HG02763 (cell line): ENCODE measurements around the gene SPRN.
"Not testable (repeated sequence)": the region's sequence is repeated elsewhere in the genome, so short reads cannot be mapped to it uniquely, and the experiment has no call there.

ENCODE experiments used
- ATAC-seq: cut with Tn5 transposase; IDR thresholded peaks from one replicate; pipeline ENCODE4 v1.9.1; 2021; ENCODE audit warnings: mild to moderate bottlenecking, moderate library complexity; ENCODE audit not compliant: unreplicated experiment

The SPRN gene

DNA sequence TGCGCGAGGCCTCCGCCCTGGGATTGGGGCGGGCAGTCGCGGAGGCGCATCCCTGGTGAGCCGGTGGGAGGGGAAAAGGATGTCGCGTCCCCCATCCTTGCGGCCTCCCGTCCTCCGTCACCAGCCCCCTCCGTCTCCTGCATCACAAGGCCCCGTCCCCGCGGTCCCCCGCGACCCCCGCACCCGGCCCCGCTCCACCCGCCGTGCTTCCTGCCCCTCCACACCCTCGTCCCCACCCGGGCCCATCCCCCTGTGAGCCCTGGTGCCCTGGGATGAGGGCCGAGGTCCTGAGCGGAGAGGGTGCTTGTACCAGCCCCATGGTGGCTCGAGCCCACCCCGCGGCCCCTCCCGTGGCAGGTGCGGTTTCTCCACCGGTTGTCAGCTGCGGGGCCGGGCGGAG is at the start of gene SPRN:
Gene SPRN, minus strand, starts transcription at position 25 of the 400 bp plus-strand sequence. CDS start 944 bp downstream, outside the sequence.
- ATAC-seq, result not testable (repeated sequence)

DNA sequence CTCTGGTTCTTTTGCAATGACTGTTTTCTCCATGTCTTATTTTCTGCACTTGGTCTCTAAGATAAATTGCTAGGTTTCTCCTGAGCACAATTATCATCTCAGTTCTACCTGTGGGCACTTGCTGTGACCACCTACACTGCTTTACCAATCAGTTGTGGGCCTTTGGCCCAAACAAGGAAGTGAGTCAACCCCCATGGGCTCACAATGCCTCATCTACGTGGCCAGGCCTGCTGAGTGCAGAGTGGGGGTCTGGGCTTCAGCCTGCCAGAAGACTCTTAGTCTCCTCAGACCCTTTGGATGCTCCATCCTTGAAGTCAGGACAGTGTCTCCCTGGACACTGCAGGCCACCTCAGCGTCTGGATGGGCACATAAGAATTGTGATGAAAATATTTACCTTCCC is 49.6 kb upstream of the SPRN start:
- ATAC-seq, result no peak

GRCh38 chr10:133473270-133473669 is 48.8 kb upstream of the SPRN start:
- no peak for ATAC-seq

GRCh38 chr10:133471300-133472109 is 47.1 kb upstream of the SPRN start:
- ATAC-seq, result no peak

DNA sequence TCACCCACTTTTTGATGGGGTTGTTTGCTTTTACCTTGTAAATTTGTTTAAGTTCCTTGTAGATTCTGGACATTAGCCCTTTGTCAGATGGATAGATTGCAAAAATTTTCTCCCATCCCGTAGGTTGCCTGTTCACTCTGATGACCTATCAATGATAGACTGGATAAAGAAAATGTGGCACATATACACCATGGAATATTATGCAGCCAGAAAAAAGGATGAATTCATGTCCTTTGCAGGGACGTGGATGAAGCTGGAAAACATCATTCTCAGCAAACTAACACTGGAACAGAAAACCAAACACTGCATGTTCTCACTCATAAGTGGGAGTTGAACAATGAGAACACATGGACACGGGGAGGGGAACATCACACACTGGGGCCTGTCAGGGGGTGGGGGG is 44.8 kb upstream of the SPRN start:
- ATAC-seq, result not testable (repeated sequence)

DNA sequence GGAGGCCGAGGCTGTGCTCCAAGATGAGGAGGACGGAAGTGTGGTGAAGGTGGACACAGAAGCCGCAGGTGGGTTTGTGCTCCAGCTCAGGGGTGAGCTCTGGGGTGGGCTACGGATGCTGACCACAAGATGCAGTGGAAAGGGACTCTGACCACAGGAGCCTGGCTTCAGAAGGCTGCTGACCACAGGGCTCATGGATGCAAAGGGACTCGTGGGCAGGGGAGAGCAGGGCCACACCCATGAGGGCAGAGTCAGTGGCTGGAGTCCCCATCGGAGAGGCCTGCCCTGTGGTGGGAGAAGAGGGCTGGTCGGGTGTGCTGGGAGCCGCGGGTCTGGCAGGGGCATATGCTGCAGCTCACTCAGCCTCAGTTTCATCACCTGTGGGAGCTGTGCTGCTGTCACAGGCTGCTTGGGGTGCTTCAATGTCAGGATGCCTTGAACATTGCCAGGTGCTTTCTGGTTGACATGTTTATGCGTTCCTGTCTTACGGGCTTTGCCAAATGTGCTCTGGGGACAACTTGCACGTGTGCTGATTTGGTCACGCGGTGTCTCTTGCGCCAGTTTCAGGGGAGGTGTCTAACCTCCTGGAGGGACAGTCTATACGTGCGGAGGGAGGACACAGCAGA is 43.0 kb upstream of the SPRN start:
- ATAC-seq, result no peak

GRCh38 chr10:133466683-133467275 is 42.4 kb upstream of the SPRN start:
- ATAC-seq, result no peak

- no peak for ATAC-seq
Measured at GRCh38 chr10:133465950-133466474, 41.6 kb upstream of the SPRN start.

DNA sequence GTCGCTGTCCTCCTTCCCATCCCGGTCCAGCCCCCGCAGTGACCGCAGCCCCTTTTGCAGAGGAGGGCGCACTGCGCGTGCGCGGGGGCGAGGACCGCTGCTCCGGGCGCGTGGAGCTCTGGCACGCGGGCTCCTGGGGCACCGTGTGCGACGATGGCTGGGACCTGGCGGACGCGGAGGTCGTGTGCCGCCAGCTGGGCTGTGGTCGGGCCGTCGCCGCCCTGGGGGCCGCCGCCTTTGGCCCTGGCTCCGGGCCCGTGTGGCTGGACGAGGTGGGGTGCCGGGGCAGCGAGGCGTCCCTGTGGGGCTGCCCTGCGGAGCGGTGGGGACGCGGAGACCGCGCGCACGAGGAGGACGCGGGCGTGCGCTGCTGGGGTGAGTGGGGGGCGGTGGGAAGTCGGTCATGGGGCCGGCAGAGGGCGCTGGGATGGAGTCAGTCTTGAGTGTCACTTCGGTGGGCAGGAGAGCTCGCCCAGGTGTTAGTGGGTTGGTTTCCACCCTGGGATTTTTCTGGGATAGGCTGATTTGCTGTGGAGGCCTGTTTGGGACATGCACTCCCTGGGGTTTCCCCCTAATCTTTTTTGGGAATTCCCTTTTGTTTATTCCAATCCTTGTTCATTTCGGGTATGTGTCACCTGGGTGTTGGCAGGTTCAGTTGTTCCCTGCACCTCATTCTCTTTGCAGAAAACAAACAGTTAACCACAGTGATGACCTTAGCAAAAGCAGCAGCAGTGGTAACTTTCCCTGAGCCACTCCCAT is 40.9 kb upstream of the SPRN start:
- ATAC-seq, result no peak

DNA sequence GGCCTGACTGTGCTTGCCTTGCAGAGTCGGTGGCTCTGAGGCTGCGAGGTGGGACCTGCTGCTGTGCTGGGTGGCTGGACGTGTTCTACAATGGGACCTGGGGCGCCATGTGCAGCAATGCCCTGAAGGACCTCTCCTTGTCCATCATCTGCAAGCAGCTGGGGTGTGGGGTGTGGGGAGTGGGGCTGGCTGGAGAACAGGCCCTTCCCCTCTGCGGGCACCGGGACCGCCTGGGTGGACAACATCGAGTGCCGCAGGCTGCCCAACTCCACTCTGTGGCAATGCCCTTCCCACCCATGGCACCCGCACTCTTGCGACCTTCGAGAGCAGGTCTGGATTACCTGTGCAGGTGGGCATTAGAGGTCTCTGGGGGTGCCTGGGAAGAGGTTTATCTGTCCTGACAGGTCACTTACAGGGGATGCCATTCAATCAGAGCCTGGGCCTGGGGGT is 40.2 kb upstream of the SPRN start:
- ATAC-seq, result no peak

- no peak for ATAC-seq
Measured at GRCh38 chr10:133462512-133463305, 38.3 kb upstream of the SPRN start.

DNA sequence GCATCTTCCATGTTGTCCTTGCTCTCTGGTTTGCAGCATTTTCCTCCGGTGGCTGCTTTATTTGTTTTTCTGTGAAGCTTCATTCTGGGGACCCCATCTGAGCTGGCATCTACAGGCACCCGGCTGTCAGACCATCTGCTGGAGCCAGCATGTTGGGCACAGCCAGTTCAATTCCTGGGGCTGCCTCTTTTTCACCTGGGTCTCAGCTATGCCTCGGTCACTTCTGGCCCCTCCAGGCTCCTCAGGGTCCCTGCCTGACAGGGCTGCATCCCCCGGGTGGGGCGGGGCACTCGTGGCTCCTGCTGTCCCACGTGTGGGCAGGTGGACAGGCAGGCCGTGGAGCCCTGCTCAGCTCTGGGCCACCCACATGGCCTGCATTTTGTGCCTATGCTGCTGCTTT is 37.4 kb upstream of the SPRN start:
- ATAC-seq, result no peak

- ATAC-seq, result no peak
Measured at GRCh38 chr10:133461027-133461426, 36.6 kb upstream of the SPRN start.

GRCh38 chr10:133460208-133460769 is 35.9 kb upstream of the SPRN start:
- no peak for ATAC-seq

- no peak for ATAC-seq
Measured at GRCh38 chr10:133459454-133460207, 35.2 kb upstream of the SPRN start.

DNA sequence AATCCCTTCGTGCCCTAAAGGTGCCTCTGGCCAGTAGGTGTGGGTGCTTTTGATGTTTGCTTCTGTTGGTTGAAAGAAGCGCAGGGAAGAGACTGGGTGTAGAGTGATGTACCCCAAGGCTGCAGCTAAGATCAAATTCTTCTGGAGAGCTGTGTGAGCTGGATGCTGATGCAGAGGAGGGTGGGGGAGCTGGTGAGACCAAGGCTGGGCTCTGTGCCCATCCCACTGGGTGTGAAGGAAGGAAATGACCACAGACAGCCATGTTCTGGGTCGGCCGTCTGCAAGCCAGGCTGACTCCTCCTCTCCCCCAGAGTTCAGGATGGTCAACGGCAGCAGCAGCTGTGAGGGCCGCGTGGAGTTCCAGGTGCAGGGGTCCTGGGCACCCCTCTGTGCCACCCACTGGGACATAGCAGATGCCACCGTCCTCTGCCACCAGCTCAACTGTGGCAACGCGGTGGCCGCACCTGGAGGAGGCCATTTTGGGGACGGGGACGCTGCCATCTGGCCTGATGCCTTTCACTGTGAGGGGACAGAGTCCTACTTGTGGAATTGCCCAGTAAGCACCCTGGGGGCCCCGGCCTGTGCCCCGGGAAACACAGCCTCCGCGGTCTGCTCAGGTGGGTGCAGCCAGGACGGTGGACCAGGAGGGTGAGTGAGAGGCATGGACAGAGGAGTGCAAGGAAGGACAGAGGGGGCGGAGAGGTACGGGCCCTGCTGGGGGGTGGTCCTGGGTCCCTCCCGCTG is 34.5 kb upstream of the SPRN start:
- ATAC-seq, result no peak

- ATAC-seq, result no peak
Measured at GRCh38 chr10:133458021-133458709, 33.7 kb upstream of the SPRN start.
